SH-SY5Y (cell line): ENCODE results near the gene RPS6KA2.

Experiments
- GATA2 ChIP-seq: IDR thresholded peaks from 2 replicates; pipeline ENCODE4 v1.6.1; 2011; ENCODE audit warnings: mild to moderate bottlenecking, low read depth, low read length
- GATA3 ChIP-seq: IDR thresholded peaks from 2 replicates; pipeline ENCODE4 v1.6.1; 2011; ENCODE audit warnings: low read depth, mild to moderate bottlenecking, low read length, moderate library complexity

DNA sequence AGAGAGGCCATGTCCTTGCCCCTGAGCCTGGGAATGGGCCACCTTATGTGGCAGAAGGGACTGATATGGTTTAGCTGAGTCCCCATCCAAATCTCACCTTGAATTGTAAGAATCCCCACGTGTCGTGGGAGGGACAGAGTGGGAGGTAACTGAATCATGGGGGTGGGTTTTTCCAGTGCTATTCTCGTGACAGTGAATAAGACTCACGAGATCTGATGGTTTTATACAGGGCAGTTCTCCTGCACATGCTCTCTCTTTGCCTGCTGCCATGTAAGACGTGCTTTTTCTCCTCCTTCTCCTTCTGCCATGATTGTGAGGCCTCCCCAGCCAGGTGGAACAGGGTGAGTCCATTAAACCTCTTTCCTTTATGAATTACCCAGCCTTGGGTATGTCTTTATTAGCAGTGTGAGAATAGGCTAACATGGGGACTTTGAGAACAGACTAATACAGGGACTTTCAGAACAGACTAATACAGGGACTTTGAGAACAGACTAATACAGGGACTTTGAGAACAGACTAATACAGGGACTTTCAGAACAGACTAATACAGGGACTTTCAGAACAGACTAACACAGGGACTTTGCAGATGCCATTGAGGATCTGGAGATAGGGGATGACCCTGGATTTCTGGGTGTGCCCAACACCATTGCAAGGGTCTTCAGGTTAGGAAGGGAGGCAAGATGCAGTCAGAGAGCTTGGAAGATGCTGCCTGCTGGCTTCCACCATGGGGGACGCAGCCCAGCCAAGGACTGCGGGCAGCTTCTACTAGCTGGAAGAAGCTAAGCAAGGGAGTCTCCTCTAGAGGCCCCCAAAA, 127.5 kb downstream of the RPS6KA2 start:
- TF ChIP-seq GATA3 (no peak), GATA2 (no peak)
